HG03039 (cell line): Measurements from ENCODE around the gene ARHGDIG.

ENCODE experiments used
- ATAC-seq: cut with Tn5 transposase; IDR thresholded peaks from one replicate; pipeline ENCODE4 v1.9.1; 2021; ENCODE audit warnings: mild to moderate bottlenecking, moderate library complexity; ENCODE audit not compliant: unreplicated experiment

Gene ARHGDIG

DNA sequence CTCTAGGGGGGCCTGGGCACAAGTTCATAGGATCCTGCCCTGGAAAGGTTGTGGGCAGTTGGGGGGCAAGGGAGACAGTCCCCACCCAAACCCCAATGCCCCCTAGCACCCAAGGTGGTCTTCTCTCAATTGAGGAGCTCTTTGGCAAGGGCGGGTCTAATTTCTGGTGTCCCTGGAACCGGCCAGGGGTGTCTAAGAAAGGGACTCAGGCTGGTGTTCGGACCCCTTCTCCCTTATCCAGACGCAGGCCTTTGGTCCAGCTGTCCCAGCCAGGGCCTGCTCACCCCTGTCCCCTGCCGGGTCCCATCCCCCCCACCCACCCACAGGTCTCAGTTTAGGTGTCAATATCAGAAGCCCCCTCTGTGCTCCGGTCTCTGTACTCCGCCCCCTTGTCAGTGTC, 860 bp upstream of the ARHGDIG start:
- no peak for ATAC-seq

DNA sequence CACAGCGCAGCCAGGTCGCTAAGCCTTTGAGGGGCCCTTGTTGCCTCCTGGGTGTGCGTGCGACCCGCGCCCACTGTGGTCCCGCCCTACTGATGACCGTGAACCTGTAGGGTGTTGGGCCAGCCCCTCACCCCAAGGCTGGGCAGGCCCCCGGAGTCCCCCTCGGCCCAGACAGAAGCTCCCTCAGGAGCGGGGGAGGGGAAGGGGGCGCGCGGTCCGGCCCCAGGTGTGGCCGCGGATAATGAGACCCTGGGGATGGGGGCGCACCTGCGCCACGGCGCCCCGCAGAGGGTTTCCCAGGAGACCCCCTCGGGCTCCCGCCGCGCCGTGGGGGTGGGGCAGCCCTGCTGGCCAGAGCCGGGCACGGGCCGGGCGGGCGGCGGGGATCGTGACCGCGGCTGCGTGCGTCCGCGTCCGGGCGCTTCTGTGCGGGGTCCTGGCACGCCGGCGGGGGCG, 358 bp upstream of the ARHGDIG start:
- ATAC-seq: no peak

DNA sequence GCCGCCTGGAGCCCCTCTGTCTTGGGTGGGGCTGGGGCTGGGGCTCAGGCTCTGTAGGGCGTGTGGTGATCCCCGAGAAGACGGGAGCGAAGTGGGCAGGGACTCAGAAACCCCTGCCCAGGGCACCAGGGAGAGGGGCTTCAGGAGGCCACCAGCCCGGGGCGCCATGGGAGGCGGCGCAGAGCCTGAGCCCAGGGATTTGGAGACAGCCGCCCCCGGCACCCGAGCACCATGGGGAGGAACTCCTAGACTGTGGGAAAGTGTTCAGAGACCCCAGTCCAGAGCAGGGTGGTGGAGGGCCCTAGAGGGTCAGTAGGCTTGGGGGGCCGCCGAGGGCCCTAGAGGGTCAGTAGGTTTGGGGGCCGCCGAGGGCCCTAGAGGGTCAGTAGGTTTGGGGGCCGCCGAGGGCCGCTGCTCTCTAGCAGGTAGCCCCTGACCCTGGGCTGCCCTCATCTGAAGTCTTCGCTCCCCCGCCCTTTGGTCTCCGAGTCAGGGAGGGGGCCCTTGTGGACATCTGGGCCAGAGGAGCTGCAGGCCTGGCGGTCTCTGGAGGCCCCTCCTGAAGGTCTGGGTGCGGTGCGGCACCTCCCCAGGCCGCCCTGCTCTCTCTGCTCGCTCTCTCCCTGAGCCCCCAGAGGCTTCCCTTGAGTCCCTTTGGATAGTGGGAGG, 734 bp downstream of the ARHGDIG start:
- ATAC-seq: no peak

DNA sequence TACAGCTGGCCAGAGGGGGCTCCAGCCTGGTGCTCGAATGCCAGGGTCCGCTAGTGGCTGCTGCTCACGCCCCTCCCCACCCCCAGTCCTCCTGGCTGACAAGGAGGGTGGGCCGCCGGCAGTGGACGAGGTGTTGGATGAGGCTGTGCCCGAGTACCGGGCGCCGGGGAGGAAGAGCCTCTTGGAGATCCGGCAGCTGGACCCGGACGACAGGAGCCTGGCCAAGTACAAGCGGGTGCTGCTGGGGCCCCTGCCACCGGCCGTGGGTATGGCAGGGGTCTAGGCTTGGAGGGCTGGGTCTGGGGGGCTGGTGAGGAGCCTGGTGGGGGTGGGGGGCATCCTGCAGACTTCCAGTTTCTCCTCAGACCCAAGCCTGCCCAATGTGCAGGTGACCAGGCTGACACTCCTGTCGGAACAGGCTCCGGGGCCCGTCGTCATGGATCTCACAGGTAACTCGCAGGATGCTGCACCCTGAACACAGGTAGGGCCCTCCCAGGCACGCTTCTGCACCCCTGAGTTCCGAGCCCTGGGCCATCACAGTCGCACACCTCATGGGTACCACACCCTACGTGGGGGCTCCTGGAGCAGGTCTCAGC, 1.4 kb downstream of the ARHGDIG start:
- ATAC-seq: no peak

DNA sequence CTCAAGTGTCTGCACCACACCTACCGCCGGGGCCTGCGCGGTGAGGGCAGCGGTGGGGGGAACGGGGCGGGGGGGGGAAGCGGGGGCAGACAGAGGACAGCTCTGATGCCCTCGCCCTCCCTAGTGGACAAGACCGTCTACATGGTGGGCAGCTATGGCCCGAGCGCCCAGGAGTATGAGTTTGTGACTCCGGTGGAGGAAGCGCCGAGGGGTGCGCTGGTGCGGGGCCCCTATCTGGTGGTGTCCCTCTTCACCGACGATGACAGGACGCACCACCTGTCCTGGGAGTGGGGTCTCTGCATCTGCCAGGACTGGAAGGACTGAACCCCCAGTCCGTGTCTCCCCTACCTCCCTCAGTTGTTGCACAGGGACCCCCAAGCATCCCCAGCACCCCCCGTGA, 2.1 kb downstream of the ARHGDIG start:
- no peak for ATAC-seq

DNA sequence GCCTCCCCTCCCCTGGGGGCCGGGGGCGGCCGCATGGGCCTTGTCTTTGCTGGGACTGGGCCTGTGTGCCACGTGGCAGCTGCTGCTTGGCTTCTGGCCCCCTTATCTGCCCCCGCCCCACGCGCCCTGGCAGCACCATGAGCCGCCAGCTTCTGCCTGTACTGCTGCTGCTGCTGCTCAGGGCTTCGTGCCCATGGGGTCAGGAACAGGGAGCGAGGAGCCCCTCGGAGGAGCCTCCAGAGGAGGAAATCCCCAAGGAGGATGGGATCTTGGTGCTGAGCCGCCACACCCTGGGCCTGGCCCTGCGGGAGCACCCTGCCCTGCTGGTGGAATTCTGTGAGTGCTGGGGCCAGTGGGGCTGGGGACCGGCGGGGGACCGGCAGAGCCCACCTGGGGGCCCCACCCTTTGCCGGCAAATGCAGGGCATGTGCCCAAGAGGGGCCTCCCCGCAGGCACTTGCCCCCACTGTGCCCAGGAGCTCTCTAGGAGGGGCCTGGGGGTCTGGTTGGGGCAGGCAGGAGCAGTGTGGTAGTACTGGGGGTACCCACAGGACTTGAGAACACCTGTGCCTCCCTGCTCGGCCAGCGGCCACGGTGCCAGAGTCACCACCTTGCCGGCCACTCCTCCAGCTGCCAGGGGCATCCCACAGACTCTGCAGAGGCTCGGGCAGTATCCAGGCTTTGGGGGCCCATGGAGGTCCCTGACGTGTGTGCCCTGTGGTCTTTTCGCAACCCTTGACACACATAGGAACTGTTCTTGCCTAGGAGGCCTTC, 2.8 kb downstream of the ARHGDIG start, which contains the start of gene PDIA2:
PDIA2 (plus strand) TSS at position 132 of the 773 bp plus-strand sequence; CDS start at position 138, 6 bp downstream.
- no peak for ATAC-seq

DNA sequence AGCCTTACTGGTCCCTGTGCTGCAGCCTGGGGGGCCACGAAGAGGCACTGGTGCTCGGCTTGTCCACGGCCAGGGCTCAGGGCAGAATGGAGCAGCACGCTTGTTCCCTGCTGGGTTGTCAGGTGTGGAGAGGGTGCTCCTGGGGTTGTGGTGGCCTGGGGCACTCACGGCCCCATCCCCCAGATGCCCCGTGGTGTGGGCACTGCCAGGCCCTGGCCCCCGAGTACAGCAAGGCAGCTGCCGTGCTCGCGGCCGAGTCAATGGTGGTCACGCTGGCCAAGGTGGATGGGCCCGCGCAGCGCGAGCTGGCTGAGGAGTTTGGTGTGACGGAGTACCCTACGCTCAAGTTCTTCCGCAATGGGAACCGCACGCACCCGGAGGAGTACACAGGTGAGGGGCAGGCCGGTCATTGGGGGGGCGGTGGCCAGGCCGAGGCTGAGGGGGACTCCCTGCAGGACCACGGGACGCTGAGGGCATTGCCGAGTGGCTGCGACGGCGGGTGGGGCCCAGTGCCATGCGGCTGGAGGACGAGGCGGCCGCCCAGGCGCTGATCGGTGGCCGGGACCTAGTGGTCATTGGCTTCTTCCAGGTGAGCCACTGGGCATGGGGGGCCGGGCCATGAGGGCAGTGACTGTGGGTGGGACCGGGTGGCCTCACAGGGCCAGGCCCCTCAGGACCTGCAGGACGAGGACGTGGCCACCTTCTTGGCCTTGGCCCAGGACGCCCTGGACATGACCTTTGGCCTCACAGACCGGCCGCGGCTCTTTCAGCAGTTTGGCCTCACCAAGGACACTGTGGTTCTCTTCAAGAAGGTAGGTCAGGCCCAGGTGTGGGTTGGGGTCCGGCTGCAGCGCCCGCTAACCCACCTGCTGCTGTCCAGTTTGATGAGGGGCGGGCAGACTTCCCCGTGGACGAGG, 4.1 kb downstream of the ARHGDIG start:
- no peak for ATAC-seq

DNA sequence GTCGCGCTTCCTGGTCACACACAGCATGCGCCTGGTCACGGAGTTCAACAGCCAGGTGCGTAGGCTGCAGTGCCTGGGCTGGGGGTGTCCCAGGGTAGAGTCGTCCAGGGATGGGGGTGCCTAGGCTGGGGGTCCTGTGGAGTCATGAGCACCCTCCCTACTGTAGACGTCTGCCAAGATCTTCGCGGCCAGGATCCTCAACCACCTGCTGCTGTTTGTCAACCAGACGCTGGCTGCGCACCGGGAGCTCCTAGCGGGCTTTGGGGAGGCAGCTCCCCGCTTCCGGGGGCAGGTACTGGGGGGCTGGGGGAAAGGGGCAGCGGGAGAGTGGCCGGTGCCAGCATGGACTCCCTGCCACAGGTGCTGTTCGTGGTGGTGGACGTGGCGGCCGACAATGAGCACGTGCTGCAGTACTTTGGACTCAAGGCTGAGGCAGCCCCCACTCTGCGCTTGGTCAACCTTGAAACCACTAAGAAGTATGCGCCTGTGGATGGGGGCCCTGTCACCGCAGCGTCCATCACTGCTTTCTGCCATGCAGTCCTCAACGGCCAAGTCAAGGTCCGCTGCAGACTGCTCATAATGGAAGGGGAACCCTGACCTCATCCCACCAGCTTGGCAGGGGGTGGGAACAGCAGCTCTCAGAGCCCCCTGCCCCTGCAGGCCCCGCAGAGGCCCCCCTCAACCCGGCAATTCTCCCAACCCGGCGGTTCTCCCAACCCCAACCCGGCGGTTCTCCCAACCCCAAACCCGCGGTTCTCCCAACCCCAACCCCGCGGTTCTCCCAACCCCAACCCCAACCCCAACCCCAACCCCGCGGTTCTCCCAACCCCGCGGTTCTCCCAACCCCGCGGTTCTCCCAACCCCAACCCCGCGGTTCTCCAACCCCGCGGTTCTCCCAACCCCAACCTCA, 5.0 kb downstream of the ARHGDIG start:
- no peak for ATAC-seq

DNA sequence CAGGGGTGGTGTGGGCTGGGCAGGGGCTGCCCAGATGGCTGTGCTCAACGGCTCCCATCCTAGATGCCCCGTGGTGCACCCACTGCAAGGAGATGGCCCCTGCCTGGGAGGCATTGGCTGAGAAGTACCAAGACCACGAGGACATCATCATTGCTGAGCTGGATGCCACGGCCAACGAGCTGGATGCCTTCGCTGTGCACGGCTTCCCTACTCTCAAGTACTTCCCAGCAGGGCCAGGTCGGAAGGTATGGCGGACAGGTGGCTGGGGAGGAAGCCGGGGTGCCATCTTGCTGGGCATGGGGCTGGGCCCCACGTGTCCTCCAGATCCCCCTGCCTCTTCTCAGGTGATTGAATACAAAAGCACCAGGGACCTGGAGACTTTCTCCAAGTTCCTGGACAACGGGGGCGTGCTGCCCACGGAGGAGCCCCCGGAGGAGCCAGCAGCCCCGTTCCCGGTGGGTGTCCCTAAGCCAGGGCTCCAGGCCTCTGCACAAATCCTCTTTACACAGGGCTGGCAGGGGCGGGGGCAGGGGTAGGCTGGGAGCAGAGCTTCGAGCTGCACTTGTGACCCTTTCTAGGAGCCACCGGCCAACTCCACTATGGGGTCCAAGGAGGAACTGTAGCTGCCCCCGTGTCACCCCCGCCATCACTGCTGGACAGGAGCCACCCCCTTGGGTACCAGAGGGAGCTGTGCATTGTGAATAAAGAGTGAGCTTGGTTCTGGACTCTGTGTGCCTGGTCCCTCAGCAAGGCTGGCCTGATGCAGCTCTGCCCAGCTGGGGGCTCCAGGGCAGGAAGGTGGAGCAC, 6.3 kb downstream of the ARHGDIG start:
- ATAC-seq: no peak

DNA sequence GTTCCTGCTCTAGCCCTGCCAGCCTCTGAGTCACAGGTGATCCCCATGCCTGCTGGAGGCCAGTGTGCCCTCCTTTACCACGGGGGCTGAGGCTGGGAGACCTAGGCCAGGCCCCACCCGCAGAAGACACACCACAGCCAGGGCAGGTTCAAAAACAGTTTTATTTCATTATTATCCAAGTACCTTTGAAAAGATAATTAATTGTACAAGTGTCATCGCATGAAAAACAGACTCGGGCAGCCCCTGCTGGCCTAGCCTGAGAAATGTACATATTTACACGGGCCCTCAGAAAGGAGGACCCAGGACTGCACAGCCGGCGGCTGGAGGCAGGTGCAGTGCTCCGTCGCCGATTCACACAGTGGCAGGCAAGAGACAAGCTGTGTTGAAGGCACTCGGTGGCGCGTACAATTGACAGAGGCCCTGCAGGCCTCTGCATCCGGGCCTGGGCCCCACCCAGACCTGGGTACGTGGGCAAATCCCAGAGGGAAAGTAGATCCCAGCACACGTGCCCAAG, 7.0 kb downstream of the ARHGDIG start:
- ATAC-seq: no peak

DNA sequence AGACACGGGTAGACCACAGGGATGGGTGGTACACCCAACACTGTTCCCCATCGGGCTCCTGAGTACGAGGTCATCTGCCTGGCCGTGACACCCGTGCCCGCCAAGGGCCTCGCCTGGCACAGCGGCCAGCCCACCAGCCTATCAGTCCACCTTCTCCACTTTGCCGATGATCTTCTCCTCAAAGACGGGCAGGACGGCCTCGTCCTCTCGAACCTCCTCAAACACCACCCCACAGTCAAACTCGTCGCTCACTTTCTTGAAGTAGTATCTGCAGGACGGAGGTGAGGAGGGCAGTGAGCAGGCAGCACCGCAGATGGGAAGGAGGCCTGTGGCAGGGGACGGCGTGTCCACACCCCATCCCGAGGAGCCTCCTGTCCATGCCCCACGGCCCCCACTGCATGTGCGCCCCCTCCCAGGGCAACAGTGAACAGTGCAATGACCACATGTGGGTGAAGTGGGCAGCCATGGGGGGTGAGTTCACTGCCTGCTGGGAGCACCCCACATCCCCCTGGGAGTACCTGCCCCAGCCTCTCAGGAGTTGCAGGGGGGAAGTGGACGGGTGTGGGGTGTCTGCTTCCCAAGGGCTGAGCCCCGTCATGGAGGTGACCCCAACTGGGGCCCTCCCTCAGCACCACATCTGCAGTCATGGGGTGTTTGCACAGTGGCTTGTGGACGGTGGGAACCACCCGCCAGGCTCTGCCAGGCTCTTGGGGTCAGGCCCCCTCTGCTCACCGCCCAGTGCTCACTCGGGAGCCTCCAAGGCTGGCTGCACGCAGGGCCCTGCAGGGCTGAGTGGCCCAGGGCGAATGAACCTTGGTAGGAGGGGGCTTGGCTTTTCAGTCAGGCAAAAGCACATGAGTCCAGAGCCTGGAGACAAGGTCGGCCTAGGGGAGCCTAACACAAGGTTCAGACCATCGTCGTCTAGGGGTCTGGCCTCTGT, 7.9 kb downstream of the ARHGDIG start:
- ATAC-seq: no peak

DNA sequence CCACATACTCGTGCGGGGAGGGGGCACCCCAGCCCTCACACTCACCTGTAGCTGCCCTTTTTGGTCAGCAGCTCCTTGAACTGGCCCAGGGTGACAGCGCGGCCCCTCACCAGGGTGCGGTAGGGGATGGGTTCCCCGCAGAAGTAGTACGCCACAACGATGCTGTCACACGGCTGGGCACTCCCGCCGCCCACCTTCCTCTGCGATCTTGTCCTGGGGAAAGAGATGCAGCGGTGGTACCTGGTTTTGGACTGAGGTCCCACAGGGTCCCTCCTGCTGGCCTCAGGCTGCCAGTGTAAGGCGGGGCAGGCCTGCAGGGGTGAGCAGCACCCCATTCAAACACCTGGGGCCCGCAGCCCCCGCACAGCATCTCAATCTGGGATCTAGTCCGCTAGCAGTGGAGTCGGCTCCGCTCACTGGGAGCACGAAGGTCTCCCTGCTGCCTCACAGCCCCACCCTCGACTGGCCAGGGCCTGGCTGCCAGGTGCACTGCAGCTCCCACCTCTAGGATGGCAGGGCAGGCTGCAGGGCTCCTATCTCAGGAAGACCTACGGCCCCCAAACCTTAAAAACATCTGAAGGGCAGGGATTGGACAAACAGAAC, 9.1 kb downstream of the ARHGDIG start:
- ATAC-seq: no peak

DNA sequence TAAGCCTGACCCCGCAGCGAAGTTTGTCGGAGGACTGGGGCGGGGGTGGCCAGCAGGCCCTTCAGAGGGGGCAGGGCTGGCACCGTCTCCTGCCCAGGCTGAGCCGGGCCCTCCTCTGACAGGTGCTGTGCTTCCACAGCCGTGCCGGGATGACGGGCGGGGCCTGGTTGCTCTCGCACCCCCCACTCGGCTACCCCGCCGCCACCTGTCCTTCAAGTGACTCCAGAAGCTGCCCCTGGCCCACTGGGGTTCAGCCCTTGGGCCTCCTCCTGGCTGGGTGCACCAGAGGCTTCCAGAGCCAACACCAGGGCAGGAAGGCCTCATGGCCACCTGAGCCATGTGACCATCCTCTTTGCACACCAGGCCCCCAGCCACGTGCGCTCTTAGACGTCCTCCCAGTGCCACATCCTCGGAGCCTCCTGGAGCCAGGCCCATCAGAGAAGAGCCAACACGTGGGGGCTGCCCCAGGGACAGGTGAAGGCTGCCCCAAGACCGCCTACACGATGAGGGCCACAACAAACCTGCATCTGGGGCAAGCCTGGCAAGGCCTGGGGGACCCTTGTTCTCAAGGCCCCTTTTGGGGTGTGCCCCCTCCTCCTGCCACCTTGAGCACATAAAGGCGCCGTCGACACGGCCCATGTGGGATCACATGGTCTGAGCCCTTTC, 9.8 kb downstream of the ARHGDIG start:
- ATAC-seq: no peak

DNA sequence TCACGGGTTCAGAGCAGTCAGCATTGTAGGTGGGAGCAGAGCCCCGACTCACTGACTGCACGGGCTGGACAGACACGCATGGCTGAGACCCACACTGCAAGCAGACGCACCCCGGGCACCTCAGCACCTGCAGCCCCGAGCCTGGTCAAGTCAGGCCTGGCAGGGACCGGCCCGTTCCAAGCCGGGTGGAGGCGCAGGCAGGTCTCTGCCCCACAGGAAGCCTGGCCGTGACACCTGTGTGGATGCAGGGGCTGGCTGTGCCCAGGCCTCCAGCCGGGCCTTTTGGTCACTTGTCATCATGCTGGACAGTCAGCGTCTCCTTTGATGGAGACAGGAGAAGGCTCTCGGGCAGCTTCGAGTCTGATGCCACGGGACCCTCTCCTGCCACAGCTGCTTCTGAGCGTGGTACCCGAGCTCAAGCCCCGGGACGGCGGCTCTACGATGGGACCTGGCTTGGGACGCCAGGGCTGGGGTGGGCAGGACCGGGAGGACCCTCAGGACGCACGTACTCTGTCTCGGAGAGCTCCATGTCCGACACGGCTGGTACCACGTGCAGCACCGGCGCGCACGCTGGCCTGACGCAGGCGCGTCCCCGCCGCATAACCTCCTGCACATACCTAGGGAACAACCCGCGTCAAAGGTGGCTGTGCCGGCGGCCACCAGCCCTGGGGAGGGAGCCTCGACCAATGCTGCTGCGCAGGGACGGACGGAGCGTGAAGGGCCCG, 10.5 kb downstream of the ARHGDIG start:
- ATAC-seq: no peak

DNA sequence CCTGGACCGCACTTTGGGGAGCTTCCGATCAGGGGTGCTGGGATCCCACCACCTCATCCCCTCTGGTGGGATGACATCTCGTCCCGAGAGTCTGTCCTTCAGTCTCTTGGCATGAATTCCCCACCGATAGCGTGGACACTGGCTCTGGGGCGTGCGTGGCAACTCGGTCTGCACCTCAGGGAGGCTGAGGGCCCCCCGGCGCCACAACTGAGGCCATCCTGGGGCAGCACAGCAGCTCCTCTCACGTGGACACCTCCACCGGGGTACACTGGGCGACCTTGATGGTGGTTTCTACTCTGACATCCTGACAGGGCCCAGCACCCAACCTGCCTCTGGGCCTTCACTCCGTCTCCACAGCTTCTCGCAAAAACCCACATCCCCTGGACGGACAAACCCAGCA, 11.1 kb downstream of the ARHGDIG start:
- no peak for ATAC-seq
